DOHH2 (cell line): Measurements from ENCODE around the gene CDK19.

Source experiments
- CTCF ChIP-seq: fragments of 200-600 bp; sonication (generic); IDR thresholded peaks from one replicate; pipeline ENCODE4 v1.5.1; 2014; ENCODE audit warnings: antibody characterized with exemption, mild to moderate bottlenecking, low read depth, low read length; ENCODE audit not compliant: poor library complexity, severe bottlenecking
- EZH2phosphoT487 ChIP-seq: fragments of 200-600 bp; sonication (generic); IDR thresholded peaks from 2 replicates; pipeline ENCODE4 v1.6.1; 2017; ENCODE audit warnings: borderline replicate concordance, mild to moderate bottlenecking, antibody characterized with exemption, low read length, moderate library complexity, mixed read lengths

- TF ChIP-seq CTCF (no peak), EZH2phosphoT487 (no peak)
Measured at GRCh38 chr6:110810896-110811586, 4.2 kb downstream of the CDK19 start.
